Ishikawa (cell line): ENCODE results near the gene LIG3.

ENCODE experiments used
- CEBPB ChIP-seq: IDR thresholded peaks from 2 replicates; pipeline ENCODE4 v1.6.1; 2012
- CREB1 ChIP-seq: IDR thresholded peaks from 2 replicates; pipeline ENCODE4 v1.6.1; 2012; ENCODE audit warnings: low read depth
- EP300 ChIP-seq: IDR thresholded peaks from 2 replicates; pipeline ENCODE4 v1.6.1; 2012; ENCODE audit warnings: borderline replicate concordance
- RAD21 ChIP-seq: IDR thresholded peaks from 2 replicates; pipeline ENCODE4 v1.6.1; 2012; ENCODE audit warnings: low read depth
- TAF1 ChIP-seq: IDR thresholded peaks from 2 replicates; pipeline ENCODE4 v1.6.1; 2012; ENCODE audit warnings: low read depth, mild to moderate bottlenecking
- TCF12 ChIP-seq: IDR thresholded peaks from 2 replicates; pipeline ENCODE4 v1.6.1; 2012; ENCODE audit warnings: low read depth
- YY1 ChIP-seq: IDR thresholded peaks from 2 replicates; pipeline ENCODE4 v1.6.1; 2012; ENCODE audit warnings: low read depth
- TF ChIP-seq, protein P1 (sequence below): IDR thresholded peaks from 2 replicates; pipeline ENCODE4 v1.6.1; 2012
- TF ChIP-seq, protein P2 (sequence below): IDR thresholded peaks from 2 replicates; pipeline ENCODE4 v1.6.1; 2012; ENCODE audit warnings: low read depth, mild to moderate bottlenecking

DNA sequence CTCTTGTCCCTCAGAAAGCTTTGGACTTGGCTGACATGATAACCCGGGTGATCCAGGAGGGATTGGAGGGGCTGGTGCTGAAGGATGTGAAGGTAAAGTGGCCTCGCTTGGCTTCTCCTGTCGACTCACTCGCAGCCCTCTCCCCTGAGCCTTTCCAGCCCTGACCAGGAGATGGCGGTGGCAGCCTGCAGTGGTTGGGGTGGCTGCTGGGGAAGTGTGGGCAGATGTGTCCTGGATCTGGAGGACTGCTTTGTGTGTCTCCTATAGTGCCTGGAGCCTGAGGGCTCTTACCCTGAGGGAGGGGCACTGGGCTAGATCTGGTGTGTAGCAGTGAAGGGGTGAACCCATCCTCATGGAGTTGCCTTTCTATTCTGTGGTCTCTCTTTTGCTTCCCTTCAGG is 17.9 kb downstream of the LIG3 start:
- TF ChIP-seq, protein P1, sequence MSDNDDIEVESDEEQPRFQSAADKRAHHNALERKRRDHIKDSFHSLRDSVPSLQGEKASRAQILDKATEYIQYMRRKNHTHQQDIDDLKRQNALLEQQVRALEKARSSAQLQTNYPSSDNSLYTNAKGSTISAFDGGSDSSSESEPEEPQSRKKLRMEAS, result no peak
- TF ChIP-seq CREB1 (no peak), YY1 (no peak), TAF1 (no peak), CEBPB (no peak), RAD21 (peak; percentile 92), EP300 (no peak), TCF12 (no peak)
- TF ChIP-seq, protein P2, sequence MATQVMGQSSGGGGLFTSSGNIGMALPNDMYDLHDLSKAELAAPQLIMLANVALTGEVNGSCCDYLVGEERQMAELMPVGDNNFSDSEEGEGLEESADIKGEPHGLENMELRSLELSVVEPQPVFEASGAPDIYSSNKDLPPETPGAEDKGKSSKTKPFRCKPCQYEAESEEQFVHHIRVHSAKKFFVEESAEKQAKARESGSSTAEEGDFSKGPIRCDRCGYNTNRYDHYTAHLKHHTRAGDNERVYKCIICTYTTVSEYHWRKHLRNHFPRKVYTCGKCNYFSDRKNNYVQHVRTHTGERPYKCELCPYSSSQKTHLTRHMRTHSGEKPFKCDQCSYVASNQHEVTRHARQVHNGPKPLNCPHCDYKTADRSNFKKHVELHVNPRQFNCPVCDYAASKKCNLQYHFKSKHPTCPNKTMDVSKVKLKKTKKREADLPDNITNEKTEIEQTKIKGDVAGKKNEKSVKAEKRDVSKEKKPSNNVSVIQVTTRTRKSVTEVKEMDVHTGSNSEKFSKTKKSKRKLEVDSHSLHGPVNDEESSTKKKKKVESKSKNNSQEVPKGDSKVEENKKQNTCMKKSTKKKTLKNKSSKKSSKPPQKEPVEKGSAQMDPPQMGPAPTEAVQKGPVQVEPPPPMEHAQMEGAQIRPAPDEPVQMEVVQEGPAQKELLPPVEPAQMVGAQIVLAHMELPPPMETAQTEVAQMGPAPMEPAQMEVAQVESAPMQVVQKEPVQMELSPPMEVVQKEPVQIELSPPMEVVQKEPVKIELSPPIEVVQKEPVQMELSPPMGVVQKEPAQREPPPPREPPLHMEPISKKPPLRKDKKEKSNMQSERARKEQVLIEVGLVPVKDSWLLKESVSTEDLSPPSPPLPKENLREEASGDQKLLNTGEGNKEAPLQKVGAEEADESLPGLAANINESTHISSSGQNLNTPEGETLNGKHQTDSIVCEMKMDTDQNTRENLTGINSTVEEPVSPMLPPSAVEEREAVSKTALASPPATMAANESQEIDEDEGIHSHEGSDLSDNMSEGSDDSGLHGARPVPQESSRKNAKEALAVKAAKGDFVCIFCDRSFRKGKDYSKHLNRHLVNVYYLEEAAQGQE, result no peak
